ENCODE data around the gene COX7A2.

The COX7A2 gene

DNA sequence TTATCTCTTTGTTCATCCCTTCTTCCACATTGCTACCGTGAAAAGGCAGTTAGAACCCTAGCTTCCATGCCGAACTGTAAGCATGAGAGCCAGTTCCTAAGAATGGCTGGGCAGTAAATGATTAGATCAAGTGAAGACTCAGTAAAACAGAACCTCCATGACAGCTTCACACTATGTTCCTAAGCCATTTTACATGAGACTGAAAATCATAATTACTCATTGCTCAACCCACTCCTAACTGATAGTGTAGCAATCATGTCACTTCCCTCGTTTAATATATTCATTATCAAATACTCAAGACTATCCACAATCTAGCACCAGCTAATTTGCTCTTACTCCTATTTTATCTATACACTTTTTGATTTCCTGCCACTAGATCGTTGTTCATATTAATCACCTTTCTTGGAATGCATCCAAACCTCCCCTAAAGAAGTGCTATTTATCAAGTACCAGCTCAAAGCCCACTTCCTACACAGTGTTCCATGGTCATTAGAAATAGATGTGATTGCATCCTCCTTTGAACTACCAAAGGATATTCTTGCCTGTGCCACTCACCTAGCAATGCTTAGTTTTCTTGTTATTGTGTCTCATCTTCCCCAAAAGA, 35.0 kb upstream of the COX7A2 start:
- Histone ChIP-seq H3F3A (ENCODE audit: insufficient read depth, low read length) (no peaks in the 10 kb centered on the region), H3K27ac (ENCODE audit: low read depth, low read length, poor library complexity, severe bottlenecking) (no peak overlapping the region), H3K9me2 (ENCODE audit: low read depth, low read length) (no peaks in the 10 kb centered on the region), H3K36me3 (ENCODE audit: insufficient read depth, low read length) (peaks cover 11% of the 10 kb centered on the region), H3K27me3 (ENCODE audit: insufficient read depth, low read length) (no peaks in the 10 kb centered on the region), H3K4me1 (ENCODE audit: insufficient read depth, low read length, severe bottlenecking) (peaks cover 41% of the 10 kb centered on the region), H3K4me3 (ENCODE audit: low read depth, low read length, poor library complexity, severe bottlenecking) (no peak overlapping the region), H3K79me2 (ENCODE audit: insufficient read depth, low read length) (peaks cover 90% of the 10 kb centered on the region), H3K4me2 (ENCODE audit: low read length) (no peak overlapping the region), H4K20me1 (ENCODE audit: insufficient read depth, low read length) (no peaks in the 10 kb centered on the region), H3K9me3 (ENCODE audit: low read length) (no peaks in the 10 kb centered on the region), H3K9ac (ENCODE audit: low read length) (no peak overlapping the region), H2AFZ (ENCODE audit: low read length) (no peak overlapping the region)
- TF ChIP-seq, protein P1, sequence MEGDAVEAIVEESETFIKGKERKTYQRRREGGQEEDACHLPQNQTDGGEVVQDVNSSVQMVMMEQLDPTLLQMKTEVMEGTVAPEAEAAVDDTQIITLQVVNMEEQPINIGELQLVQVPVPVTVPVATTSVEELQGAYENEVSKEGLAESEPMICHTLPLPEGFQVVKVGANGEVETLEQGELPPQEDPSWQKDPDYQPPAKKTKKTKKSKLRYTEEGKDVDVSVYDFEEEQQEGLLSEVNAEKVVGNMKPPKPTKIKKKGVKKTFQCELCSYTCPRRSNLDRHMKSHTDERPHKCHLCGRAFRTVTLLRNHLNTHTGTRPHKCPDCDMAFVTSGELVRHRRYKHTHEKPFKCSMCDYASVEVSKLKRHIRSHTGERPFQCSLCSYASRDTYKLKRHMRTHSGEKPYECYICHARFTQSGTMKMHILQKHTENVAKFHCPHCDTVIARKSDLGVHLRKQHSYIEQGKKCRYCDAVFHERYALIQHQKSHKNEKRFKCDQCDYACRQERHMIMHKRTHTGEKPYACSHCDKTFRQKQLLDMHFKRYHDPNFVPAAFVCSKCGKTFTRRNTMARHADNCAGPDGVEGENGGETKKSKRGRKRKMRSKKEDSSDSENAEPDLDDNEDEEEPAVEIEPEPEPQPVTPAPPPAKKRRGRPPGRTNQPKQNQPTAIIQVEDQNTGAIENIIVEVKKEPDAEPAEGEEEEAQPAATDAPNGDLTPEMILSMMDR (IDR thresholded peaks at IDR 0.05; ENCODE audit: low read length): no peak
- no peak for TF ChIP-seq EZH2 (IDR thresholded peaks at IDR 0.05; ENCODE audit: borderline replicate concordance, low read length)

DNA sequence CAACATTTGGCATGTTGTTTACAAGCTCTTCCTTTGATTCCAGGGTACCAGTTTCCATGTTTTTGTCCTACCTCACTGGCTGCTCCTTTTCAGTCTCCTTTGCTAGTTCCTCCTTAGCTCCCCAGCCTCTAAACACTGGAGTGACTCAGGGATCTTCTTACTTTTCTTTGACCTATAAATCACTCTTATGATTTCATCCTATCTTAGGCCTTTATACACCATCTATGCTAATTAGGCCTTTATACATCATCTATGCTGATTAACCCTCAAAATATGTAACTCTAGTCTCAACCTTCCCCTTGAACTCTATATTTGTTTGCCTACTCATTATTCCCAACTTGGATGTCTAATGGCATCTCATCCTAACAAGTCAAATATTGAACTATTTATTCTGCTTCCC, 31.5 kb upstream of the COX7A2 start:
- TF ChIP-seq, protein P1 (IDR thresholded peaks at IDR 0.05; ENCODE audit: low read length): no peak
- TF ChIP-seq EZH2 (IDR thresholded peaks at IDR 0.05; ENCODE audit: borderline replicate concordance, low read length): no peak

DNA sequence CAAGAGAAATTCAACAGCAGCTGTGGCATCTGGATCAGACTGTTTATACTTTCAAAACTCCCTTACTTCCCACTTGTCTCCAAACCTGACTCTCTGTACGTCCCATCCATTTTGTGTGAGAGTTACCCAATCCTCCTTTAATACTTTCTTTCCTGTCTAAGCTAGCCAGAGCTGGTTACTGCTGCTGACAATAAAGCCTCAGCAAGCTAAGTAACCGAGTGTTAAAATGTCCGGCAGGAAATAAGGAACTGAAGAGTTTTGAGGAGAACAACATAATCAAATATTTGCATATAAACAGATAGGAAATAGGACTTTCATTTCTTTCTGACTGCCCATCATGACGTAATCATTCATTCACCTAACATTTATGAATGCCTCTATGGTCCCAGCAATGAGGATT, 29.4 kb upstream of the COX7A2 start:
- no peak overlapping the region for H3K9ac ChIP-seq (ENCODE audit: low read length)
- no peak overlapping the region for H3K4me3 ChIP-seq (ENCODE audit: low read depth, low read length, poor library complexity, severe bottlenecking)
- no peaks in the 10 kb centered on the region for H3F3A ChIP-seq (ENCODE audit: insufficient read depth, low read length)
- peaks cover 43% of the 10 kb centered on the region for H3K36me3 ChIP-seq (ENCODE audit: insufficient read depth, low read length)
- H2AFZ ChIP-seq (ENCODE audit: low read length): no peak overlapping the region
- no peak overlapping the region for H3K4me2 ChIP-seq (ENCODE audit: low read length)
- no peak for TF ChIP-seq EZH2 (IDR thresholded peaks at IDR 0.05; ENCODE audit: borderline replicate concordance, low read length)
- TF ChIP-seq, protein P1 (IDR thresholded peaks at IDR 0.05; ENCODE audit: low read length): no peak
- H3K9me3 ChIP-seq (ENCODE audit: low read length): peaks cover 8% of the 10 kb centered on the region
- no peaks in the 10 kb centered on the region for H3K27me3 ChIP-seq (ENCODE audit: insufficient read depth, low read length)
- no peaks in the 10 kb centered on the region for H3K9me2 ChIP-seq (ENCODE audit: low read depth, low read length)
- no peaks in the 10 kb centered on the region for H4K20me1 ChIP-seq (ENCODE audit: insufficient read depth, low read length)
- no peaks in the 10 kb centered on the region for H3K4me1 ChIP-seq (ENCODE audit: insufficient read depth, low read length, severe bottlenecking)
- H3K27ac ChIP-seq (ENCODE audit: low read depth, low read length, poor library complexity, severe bottlenecking): no peak overlapping the region
- H3K79me2 ChIP-seq (ENCODE audit: insufficient read depth, low read length): peaks cover 62% of the 10 kb centered on the region

More for the DNA sequence above, 31.5 kb upstream of the COX7A2 start:
- Histone ChIP-seq H3K79me2 (ENCODE audit: insufficient read depth, low read length) (peaks cover 82% of the 10 kb centered on the region), H3K4me2 (ENCODE audit: low read length) (no peak overlapping the region), H2AFZ (ENCODE audit: low read length) (no peak overlapping the region), H4K20me1 (ENCODE audit: insufficient read depth, low read length) (no peaks in the 10 kb centered on the region), H3K9me3 (ENCODE audit: low read length) (peaks cover 8% of the 10 kb centered on the region), H3K4me1 (ENCODE audit: insufficient read depth, low read length, severe bottlenecking) (peaks cover 9% of the 10 kb centered on the region), H3K9me2 (ENCODE audit: low read depth, low read length) (no peaks in the 10 kb centered on the region), H3K9ac (ENCODE audit: low read length) (no peak overlapping the region), H3F3A (ENCODE audit: insufficient read depth, low read length) (no peaks in the 10 kb centered on the region), H3K4me3 (ENCODE audit: low read depth, low read length, poor library complexity, severe bottlenecking) (no peak overlapping the region), H3K27me3 (ENCODE audit: insufficient read depth, low read length) (no peaks in the 10 kb centered on the region), H3K27ac (ENCODE audit: low read depth, low read length, poor library complexity, severe bottlenecking) (no peak overlapping the region), H3K36me3 (ENCODE audit: insufficient read depth, low read length) (peaks cover 43% of the 10 kb centered on the region)
